HG03378 (cell line): ENCODE results near the gene FEM1C.

Experiments
- ATAC-seq: cut with Tn5 transposase; IDR thresholded peaks from one replicate; pipeline ENCODE4 v1.9.1; 2021; ENCODE audit warnings: mild to moderate bottlenecking, moderate library complexity; ENCODE audit not compliant: unreplicated experiment

Gene FEM1C

DNA sequence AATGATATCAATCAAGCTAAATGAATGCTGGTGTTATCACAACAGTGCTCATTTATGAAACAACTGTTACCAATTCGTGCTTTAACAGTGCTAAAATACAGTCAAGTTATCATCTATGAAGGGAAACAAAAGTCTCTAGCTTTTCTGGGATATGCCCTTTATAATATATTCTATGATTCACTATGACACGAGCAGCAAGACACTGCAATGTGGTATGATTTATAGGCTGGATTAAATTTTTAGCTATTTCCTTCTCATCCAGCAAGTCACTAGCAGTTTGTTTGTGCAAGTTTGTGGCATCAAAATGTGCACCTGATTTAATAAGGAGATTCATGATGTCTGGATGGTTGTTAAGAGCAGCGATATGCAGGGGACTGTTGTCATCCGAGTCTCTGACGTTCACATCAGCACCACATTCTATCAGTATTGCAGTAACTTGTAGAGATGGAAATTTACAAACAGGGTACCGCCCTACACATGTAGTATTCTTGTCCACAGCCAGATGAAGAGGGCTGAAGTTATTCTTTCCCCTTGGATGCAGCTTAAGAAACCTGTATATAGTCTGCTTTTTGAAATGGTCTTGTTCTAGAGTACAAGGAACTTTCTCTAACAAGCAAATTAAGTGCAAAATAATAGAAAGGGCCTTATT is 20.3 kb downstream of the FEM1C start:
- no peak for ATAC-seq

DNA sequence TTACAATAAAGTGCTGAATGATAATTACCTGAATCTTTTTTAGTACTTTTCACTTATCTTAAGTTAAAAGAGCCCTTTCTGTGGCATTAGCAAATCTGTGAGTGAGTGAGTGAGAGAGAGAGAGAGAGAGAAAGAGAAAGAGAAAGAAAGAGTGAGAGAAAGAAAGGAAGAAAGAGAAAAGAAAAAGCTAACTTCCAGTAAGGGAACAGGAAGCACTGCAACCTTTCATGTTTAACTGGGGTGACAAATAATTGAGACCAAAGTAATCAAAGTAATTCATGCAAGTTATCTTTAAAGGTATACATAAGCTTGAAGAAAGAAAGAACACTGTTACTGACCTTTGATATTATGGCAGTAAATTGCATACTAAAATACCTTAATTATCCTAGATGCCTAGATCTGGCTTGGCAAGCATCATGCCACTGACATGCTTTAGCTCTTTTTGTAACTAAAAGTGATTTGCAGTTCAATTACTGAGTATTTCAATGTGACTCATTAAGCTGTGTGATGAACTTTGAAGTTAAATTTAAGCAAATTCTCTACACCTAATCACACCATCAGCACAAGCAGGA is 21.7 kb downstream of the FEM1C start:
- ATAC-seq, result no peak

DNA sequence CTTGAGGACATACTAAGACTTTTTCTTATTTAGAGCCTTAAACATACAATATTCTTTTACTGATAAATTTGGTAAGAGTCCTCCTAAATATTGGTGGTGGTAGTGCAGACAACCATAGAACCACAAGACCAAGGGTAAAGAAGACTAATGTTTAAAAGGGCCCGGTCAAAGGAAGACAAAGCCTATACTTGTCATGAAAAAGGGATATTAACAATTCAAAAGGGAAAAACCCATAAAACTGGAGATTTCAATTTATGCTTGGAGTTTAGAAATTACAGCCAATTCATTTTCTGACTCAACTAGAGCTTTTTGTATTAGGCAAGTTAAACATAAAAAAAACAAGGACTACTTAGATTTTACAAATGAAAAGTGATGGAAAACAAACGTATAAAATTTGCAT is 24.4 kb downstream of the FEM1C start:
- no peak for ATAC-seq

DNA sequence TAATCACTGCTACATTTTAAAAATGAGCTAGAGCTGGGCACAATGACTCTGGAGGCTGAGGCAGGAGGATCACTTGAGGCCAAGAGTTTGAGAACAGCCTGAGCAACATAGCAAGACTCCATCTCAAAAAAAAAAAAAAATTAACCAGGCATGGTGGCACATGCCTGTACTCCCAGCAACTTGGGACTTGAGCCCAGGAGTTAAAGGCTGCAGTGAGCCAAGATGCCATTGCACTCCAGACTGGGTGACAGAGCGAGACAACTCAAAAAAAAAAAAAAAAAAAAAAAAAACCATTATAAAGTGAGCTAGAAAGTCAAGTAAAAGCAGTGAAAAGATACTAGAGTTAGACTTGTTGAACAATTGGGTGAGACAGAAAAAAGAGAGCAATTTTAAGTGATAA is 28.2 kb downstream of the FEM1C start:
- no peak for ATAC-seq

DNA sequence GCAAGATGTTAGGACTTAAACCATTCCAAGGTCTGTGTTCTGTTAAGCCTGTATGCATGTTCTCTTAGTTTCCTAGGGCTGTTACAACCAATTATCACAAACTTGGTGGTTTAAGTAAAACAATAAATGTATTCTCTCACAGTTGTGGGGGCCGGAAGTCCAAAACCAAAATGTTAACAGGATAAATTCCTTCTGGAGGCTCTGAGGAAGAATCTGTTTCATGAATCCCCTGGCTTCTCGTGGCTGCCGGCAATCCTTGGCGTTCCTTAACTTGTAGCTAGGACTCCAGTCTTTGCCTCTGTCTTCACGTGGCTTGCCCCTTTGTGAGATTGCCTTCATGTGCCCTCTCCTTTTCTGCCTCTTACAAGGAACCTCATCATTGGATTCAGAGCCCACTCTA is 30.4 kb downstream of the FEM1C start:
- no peak for ATAC-seq

DNA sequence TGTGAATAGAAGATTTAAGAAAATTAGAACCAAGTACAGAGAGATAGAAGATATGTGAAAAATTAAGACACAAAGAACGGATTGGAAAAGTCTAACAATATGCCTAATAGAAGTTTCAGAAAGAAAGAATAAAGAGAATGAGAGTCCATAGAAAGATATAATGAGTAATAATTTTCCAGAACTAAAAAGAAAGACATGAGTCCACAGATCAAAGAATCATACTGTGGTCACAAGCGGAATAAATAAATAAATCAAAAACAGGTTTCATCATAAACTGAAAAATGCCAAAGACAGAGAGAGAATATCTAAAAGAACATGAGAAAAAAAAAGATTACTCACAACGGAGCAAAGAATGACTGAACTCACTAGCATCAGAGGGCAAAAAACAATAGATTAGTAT is 32.9 kb downstream of the FEM1C start:
- no peak for ATAC-seq

DNA sequence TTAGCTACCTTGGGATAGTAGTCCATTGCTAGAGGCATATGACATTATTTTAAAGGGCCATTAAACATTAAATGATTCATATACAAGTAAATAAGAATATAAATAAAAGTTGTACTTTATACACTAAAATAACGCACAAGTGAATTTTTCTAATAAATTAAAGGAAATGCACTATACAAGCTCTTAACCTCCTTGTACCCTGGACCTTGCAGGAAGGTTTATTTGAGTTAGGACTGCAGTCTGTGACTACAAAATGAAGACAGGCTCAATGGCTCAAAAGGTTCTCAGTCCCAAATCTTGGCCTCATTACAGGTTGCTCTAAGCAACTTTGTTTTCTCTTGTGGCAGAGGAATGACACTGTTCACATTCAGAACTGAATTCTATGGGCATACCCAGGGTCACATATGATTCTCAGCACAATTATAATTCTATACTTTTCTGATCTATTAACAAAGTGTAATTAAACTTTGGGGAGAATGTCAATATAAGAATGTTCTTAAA is 34.4 kb downstream of the FEM1C start:
- ATAC-seq, result no peak

DNA sequence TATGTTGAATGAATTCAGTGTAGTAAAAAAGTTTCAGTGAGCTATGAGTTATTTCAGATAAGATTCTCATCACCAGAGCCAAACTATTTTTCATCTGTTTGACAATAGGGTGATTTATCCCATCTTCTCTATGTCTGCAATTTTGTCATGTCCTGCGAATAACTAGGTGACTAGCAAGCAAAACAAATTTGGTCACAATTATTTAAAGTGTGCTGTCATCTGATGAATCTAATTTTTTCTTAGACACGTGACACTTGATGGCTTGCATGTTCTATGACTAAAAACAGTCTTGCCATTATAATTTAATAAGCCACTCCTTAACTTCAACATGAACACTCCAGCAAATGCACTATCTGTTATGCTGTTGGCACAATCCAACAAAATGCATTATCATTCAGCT is 35.0 kb downstream of the FEM1C start:
- no peak for ATAC-seq

DNA sequence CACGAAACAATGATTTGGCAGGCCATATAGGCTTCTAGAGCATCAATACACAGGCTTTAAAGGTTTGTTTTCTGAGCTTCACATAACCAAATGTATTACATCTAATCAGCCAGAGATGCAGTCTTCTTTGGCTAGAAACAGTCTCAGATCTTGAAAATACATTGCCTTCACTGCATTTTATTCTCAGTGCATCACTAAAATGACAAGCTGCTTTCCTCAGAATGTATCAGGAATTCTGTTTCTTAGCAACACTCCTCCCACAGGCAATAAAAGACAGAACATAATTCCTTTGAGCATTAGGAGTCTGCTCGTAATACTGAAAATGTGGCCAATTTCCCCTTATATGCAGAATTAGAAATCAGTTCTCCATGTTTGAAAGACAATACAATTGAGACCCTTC is 36.9 kb downstream of the FEM1C start:
- ATAC-seq, result no peak

DNA sequence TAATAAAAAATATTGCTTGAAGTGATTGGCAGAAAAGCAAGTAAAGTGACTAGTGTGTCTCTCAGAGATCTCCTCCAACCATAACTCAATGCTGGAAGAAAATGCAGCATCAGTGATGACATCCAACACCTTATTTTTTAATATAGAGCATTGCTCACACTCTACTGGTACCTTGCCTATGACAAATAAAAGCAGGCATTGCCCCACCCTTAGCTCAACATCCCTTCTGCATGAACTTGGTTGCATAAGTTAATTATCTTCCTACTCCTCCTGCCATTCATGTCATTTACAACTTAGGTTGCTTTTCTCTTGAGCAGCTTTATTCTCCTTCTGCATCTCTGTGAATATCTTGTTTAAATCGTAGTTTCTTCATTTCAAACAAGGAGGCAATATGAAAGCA is 41.2 kb downstream of the FEM1C start:
- ATAC-seq, result no peak

DNA sequence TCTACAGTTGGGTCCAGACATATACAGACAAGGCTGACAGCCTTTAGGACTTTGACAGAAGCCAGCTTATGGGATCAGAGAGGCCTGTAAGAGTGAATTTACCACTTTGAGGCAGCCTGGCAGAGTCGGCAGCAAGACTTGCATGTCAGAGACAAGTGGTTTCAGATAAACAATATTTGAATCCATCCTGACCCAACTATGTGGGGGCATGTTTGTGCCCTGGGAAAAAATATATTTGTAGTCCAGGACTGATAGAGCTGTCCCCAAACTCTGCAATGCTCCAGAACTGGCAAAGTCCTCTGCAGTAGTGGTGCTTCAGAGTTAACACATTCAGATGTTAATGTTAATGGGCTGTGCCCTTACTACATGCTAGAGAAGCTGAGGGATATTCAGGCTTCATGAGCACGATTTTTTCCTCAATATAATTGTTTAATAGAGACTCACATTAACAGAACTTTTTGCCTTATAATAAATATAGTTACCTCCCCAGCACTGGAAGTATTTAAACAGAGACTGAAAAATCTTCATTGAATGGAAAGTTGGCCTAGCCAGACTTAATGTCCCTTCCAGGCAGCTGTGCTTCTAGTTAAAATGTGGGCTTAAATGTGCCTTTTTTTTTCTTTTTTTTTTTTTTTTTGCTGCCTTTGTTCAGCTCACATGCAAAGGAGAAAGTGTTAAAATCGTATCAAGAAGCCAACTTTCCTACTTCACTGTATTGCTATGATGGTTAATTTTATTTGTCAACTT is 42.9 kb downstream of the FEM1C start:
- no peak for ATAC-seq

DNA sequence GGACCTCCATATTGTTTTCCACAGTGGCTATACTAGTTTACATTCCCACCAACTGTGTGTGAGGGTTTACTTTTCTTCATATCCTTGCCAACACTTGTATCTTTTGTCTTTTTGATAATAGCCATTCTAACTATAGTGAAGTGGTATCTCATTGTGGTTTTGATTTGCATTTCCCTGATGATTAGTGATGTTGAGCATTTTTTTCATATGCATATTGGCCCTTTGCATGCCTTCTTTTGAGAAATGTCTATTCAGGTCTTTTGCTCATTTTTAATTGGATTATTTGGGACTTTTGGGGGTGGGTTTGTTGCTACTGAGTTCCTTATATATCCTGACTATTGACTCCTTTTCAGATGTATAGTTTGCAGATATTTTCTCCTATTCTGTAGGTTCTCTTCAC is 44.4 kb downstream of the FEM1C start:
- ATAC-seq, result no peak

DNA sequence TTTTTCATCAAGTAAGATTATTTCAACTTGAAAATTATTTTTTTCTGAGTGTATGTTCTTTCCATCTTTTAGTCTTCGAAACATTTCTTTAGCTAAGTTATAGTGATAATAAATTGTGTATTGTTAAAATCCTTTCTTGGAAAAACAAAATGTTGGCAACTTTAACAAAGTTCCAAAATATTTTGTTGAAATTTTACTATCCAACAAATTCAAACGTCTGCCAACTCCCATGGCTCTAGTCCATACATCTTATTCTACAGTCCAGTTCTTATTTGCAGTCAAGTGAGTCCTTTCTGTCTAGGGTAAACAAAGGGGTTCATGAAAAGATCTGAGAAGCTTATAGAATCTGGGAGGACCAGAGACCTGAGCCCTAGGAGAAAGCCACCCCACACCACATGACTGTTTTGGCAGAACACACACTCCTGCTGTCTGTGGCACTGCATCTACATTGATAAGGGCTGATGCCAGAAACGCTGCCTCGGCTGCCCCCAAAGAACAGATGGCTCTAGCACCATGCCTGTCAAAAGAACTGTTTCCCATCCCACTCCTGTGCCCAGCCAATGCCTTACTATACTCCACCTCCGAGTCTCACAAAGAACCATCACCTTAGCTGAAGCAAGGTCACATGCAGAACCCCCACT is 47.5 kb downstream of the FEM1C start:
- ATAC-seq, result no peak

DNA sequence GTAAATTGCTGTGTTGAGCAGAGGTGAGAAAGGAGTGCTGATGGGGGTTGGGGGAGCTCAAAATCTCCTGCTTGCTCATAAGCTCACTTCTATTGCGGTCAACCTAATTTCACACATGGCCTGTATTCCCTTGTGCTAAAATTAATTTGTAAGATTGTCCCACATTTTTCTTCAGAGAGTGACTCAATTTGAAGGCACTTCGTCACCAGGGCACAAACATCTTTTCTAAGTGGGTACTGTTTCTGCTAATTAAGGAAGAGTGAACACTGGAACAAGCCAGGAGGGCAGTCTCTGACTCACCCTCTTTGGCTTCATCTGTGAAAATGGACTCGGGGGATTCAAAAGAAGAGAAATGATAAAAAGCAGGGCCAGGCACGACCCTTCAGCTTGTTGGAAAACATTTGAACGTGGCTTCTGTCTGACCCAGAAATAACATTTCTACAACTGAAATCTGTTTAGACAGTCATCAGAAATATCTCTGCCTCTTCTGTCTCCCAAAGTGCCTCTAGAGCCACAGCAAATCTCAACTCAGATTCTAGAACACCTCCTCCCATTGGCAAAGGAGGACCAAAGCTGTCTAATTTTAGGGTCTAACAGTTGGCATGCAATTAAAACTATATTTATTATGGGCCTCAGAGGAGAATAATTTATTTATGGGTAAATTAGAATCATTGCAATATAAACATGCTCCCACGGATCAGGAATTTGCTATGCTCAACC is 49.8 kb downstream of the FEM1C start:
- ATAC-seq, result peak; percentile 58

DNA sequence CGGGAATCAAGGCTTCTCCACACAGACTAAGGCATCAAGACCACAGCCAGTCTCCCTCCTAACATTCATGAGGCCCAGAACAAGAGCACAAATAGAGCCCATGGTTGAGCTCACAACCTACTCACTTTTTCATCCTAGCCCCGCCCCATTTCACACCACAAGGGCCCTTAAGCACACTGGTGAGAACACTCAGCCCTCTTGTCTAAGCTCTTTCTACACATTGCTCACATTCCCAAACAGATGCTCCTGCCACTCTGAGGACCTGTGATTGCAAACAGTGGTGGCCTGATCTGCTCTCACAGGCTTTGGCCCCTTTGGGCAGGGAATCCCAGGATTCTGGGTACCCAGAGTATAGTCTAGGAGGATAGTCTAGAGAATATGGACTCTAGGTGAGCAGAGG is 54.0 kb downstream of the FEM1C start:
- ATAC-seq, result no peak

DNA sequence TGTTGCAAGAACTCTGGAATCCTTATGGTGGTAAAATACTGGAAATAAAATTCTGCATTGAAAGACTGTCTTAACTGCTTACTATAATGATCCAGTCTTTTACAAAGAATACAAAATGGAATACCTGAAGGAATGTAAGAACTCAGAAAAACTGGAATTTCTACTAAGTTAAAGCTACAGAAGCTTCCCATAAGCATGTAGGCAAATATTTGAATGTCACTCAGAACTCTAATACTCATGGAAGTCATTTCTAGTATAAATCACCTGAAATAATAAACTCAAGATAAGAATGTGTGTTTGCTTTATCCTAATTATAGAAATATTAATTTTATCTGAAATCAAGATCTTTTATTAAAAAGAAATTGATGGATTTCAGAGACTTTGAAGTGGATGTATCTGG is 54.8 kb downstream of the FEM1C start:
- ATAC-seq, result no peak

DNA sequence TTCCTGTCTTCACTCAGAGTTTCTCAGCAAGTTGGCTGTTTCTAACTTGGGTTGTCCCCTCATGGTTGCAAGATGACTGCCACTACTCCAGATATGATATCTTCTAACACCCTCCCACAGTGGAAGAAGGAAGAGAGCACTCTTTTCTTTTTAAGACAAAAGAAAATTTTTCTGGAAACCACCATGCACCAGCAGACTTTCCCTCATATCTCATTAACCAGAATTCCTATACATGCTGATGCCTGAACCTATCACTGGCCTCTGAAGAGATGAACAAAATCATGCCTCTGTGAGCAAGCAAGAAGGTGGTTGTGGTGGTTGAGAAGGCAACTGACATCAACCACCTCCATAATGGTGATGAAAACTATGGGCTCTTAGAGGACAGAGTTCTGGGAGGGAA is 56.8 kb downstream of the FEM1C start:
- ATAC-seq, result peak; percentile 62

DNA sequence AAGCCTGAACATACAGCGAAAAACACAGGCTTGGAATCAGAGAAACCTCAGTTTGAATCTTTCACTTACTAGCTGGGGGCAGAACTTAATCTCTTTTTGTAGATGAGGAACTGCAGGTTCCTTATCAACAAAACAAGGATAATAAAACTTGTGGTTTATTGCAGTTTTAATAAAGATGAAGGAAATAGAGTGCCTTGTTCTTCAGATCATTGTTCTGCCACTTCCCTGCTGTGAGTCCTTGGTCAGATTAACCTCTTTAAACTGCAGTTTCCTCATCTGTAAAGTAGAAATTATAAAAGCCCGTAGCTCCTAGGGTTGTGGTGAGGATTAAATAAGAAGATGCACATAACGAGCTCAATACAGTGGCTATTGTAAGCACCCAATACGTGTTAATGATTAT is 57.4 kb downstream of the FEM1C start:
- no peak for ATAC-seq

DNA sequence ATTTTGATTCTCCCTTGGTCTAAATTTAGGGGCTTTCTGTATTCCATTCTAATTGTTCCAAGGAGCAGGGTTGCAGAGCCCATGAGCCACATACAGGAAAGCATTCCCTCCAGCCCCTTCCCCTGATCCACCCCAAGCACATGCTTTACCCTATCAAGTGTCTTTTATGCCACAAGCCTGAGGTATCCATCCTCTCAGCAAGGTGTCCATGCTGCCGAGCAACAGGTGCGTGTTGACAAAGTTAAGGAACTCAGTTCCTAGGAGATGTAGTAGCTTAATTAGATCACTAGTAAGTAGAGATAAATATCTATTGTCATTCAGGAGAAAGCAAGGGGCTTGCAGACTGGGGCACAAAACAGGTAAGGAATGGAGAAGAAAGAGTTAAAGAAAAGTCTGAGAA is 57.8 kb downstream of the FEM1C start:
- no peak for ATAC-seq

DNA sequence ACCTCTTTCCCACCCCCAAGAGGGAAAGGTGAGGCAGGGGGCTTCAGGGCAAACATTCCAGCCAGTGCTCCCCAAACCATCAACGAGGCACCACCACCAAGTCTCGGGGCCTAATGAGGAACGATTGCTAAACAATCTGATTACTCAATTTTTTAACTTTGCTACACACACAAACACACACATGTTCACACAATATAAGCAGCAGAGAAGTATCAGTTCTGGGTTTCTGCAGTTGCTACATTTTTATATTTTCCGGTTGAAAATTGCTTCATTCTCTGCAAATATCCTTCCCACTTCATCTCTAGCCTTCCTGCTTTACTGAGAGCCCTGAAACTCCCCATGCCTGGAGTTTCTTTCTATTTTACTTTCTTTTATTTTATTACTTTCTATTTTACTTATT is 60.2 kb downstream of the FEM1C start:
- no peak for ATAC-seq

DNA sequence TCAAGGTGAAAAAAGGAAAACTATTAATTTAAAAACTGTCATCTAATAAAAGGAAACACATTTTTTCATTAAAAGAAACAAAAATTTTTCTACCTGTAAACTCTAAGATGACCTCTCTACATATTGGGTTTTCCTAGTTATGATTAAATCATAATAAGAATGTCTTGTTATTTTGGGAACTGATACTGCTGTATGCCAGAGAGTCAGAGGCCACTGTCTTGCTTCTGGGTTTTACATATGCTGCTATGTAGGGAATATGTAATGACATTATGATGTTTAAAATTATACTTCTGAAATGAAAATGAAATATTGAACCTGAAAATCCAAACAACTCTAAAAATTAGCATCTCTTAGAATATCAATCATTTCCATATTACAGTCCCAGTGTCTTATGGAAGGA is 63.7 kb downstream of the FEM1C start:
- ATAC-seq, result no peak
